Measurements from ENCODE around the gene CBARP. TPM values are rescaled to one million over a fixed set of nuclear protein-coding genes. Genes with fewer than 3 reads are reported as not detected.

Gene CBARP
- total and polyA plus RNA-seq, 2 of the 13 experiments (the other 11 are each of a cell fraction or from before 2014, with no cell fraction given), result 1.2 to 1.4 TPM

DNA sequence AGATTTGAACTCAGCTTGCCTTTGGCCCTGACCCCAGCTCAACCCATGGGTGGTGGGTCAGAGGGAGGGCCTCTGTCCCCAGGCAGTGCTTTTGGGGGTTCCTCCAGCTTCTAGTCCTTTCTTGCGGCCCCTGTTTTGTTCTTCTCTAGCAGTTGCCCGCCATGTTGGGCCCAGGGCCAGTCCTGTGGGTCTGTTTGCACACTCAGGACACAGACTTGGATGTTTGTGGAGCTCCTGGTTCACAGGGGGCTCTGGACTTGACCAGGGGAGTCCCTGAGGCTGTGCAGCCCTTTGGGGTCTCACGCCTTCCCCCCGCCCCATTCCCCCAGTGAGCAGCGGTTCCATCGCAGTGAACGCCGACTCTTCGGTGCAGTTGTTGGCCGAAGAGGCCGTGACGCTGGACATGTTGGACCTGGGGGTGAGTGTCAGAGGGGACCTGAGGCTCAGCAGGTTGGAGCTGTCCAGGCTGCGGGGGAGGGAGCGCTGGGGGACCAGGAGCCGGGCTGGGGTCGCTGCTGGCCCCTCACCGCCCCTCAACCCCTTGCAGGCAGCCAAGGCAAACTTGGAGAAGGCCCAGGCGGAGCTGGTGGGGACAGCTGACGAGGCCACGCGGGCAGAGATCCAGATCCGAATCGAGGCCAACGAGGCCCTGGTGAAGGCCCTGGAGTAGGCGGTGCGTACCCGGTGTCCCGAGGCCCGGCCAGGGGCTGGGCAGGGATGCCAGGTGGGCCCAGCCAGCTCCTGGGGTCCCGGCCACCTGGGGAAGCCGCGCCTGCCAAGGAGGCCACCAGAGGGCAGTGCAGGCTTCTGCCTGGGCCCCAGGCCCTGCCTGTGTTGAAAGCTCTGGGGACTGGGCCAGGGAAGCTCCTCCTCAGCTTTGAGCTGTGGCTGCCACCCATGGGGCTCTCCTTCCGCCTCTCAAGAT is 6.2 kb upstream of the CBARP start (continued):
- TF ChIP-seq, protein P1, sequence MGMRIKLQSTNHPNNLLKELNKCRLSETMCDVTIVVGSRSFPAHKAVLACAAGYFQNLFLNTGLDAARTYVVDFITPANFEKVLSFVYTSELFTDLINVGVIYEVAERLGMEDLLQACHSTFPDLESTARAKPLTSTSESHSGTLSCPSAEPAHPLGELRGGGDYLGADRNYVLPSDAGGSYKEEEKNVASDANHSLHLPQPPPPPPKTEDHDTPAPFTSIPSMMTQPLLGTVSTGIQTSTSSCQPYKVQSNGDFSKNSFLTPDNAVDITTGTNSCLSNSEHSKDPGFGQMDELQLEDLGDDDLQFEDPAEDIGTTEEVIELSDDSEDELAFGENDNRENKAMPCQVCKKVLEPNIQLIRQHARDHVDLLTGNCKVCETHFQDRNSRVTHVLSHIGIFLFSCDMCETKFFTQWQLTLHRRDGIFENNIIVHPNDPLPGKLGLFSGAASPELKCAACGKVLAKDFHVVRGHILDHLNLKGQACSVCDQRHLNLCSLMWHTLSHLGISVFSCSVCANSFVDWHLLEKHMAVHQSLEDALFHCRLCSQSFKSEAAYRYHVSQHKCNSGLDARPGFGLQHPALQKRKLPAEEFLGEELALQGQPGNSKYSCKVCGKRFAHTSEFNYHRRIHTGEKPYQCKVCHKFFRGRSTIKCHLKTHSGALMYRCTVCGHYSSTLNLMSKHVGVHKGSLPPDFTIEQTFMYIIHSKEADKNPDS (CRISPR knock-in tag; IDR thresholded peaks at IDR 0.05), result no peak
- no peak for TF ChIP-seq HDAC2 (CRISPR knock-in tag; IDR thresholded peaks at IDR 0.05)
- no peak for TF ChIP-seq STAT5B (CRISPR knock-in tag; IDR thresholded peaks at IDR 0.05)
- peak; percentile 98 for TF ChIP-seq ZBTB38 (CRISPR knock-in tag; IDR thresholded peaks at IDR 0.05)
- TF ChIP-seq FOXJ3 (CRISPR knock-in tag; IDR thresholded peaks at IDR 0.05; ENCODE audit: borderline replicate concordance), result no peak
- no peak for TF ChIP-seq ZNF512 (CRISPR knock-in tag; IDR thresholded peaks at IDR 0.05)
- TF ChIP-seq ZNF660 (CRISPR knock-in tag; IDR thresholded peaks at IDR 0.05; ENCODE audit: borderline replicate concordance, low read depth), result no peak
- TF ChIP-seq ZBTB33 (CRISPR knock-in tag; IDR thresholded peaks at IDR 0.05), result no peak
- no peak for TF ChIP-seq AGO1 (IDR thresholded peaks at IDR 0.05; ENCODE audit: low read depth, low read length, poor library complexity, severe bottlenecking)
- peak; percentile 6 for TF ChIP-seq RBM39 (IDR thresholded peaks at IDR 0.05; ENCODE audit: low read depth, low read length, poor library complexity, severe bottlenecking)
- no peak for TF ChIP-seq ZNF160 (CRISPR knock-in tag; IDR thresholded peaks at IDR 0.05)
- TF ChIP-seq, protein P2, sequence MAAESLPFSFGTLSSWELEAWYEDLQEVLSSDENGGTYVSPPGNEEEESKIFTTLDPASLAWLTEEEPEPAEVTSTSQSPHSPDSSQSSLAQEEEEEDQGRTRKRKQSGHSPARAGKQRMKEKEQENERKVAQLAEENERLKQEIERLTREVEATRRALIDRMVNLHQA (CRISPR knock-in tag; IDR thresholded peaks at IDR 0.05), result no peak
- TF ChIP-seq CREBL2 (CRISPR knock-in tag; IDR thresholded peaks at IDR 0.05; ENCODE audit: borderline replicate concordance), result no peak
- TF ChIP-seq, protein P3, sequence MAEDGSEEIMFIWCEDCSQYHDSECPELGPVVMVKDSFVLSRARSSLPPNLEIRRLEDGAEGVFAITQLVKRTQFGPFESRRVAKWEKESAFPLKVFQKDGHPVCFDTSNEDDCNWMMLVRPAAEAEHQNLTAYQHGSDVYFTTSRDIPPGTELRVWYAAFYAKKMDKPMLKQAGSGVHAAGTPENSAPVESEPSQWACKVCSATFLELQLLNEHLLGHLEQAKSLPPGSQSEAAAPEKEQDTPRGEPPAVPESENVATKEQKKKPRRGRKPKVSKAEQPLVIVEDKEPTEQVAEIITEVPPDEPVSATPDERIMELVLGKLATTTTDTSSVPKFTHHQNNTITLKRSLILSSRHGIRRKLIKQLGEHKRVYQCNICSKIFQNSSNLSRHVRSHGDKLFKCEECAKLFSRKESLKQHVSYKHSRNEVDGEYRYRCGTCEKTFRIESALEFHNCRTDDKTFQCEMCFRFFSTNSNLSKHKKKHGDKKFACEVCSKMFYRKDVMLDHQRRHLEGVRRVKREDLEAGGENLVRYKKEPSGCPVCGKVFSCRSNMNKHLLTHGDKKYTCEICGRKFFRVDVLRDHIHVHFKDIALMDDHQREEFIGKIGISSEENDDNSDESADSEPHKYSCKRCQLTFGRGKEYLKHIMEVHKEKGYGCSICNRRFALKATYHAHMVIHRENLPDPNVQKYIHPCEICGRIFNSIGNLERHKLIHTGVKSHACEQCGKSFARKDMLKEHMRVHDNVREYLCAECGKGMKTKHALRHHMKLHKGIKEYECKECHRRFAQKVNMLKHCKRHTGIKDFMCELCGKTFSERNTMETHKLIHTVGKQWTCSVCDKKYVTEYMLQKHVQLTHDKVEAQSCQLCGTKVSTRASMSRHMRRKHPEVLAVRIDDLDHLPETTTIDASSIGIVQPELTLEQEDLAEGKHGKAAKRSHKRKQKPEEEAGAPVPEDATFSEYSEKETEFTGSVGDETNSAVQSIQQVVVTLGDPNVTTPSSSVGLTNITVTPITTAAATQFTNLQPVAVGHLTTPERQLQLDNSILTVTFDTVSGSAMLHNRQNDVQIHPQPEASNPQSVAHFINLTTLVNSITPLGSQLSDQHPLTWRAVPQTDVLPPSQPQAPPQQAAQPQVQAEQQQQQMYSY (CRISPR knock-in tag; IDR thresholded peaks at IDR 0.05), result no peak; the same call in 1 of the 2 replicates
- TF ChIP-seq U2AF1 (optimal IDR thresholded peaks at IDR 0.05; ENCODE audit: low read depth, low read length), result no peak
- TF ChIP-seq NFYB (CRISPR knock-in tag; IDR thresholded peaks at IDR 0.05), result no peak
- TF ChIP-seq XBP1 (CRISPR knock-in tag; IDR thresholded peaks at IDR 0.05), result no peak
- TF ChIP-seq ZFP36 (IDR thresholded peaks at IDR 0.05; ENCODE audit: borderline replicate concordance, low read depth, low read length, partially characterized antibody), result no peak
